CD4-positive, alpha-beta T cell (primary cell): ENCODE measurements around the gene PKD1L1. TPM values are rescaled to one million over a fixed set of nuclear protein-coding genes. Genes with fewer than 3 reads are reported as not detected.
A peak's percentile ranks its signal among the peaks of the same experiment; 100 is the strongest.

Experiments
- ATAC-seq: fragments of 200-7000 bp; cut with Tn5 transposase; one replicate; pipeline ENCODE4 v1.10.0; 2022; ENCODE audit warnings: mild to moderate bottlenecking; ENCODE audit not compliant: poor library complexity
- CTCF ChIA-PET: fragments of 350-600 bp; sonication (Branson Sonifier 250); formaldehyde crosslinking; loops from one replicate; lab custom pipeline; 2021; ENCODE audit warnings: antibody characterized with exemption, inconsistent platforms; lab: Charles Lee
- POLR2A ChIA-PET: fragments of 350-600 bp; sonication (Branson Sonifier 250); formaldehyde crosslinking; loops from one replicate; lab custom pipeline; 2021; ENCODE audit warnings: antibody characterized with exemption, inconsistent platforms; lab: Charles Lee
- DNase-seq, 14 experiments: peaks; one replicate each; pipeline ENCODE4 v3.0.0-alpha.2; 2013 to 2020; ENCODE audit warnings: mixed read lengths in 2 of 14
- H3K27ac ChIP-seq, 2 donors: one replicate each; pipeline versions ENCODE4 v1.5.1 to v1.7.0; 2013; ENCODE audit warnings: low read length in 2 of 2, low read depth in 1 of 2, mild to moderate bottlenecking in 1 of 2
- H3K27me3 ChIP-seq, 2 experiments: 1 replicate in 1 of 2; 2 replicates in 1 of 2; pipeline versions ENCODE4 v1.6.1 to v1.7.0; 2013; ENCODE audit warnings: low read length in 2 of 2, control low read depth in 1 of 2, mild to moderate bottlenecking in 1 of 2, moderate library complexity in 1 of 2; ENCODE audit not compliant: insufficient read depth in 2 of 2, control insufficient read depth in 1 of 2
- H3K36me3 ChIP-seq: one replicate; pipeline ENCODE4 v1.6.1; 2013; ENCODE audit warnings: low read length, control low read depth; ENCODE audit not compliant: insufficient read depth
- H3K4me1 ChIP-seq: one replicate; pipeline ENCODE4 v1.6.1; 2013; ENCODE audit warnings: low read length, control low read depth; ENCODE audit not compliant: insufficient read depth
- H3K4me3 ChIP-seq: one replicate; pipeline ENCODE4 v1.5.1; 2013; ENCODE audit warnings: mild to moderate bottlenecking, low read length, moderate library complexity
- H3K9me3 ChIP-seq, 2 experiments: 1 replicate in 1 of 2; 2 replicates in 1 of 2; pipeline versions ENCODE4 v1.6.1 to v1.7.0; 2013; ENCODE audit warnings: low read length in 2 of 2, mild to moderate bottlenecking in 2 of 2, control low read depth in 1 of 2, moderate library complexity in 1 of 2; ENCODE audit not compliant: control insufficient read depth in 1 of 2, insufficient read depth in 1 of 2
- H3K27ac Mint-ChIP-seq: one replicate; pipeline ENCODE4 v1.8.0; 2020; ENCODE audit warnings: mixed read lengths
- H3K27me3 Mint-ChIP-seq: one replicate; pipeline ENCODE4 v1.8.0; 2021; ENCODE audit warnings: mixed read lengths
- H3K36me3 Mint-ChIP-seq: one replicate; pipeline ENCODE4 v1.8.0; 2021; ENCODE audit warnings: low read depth, mixed read lengths
- H3K4me1 Mint-ChIP-seq: one replicate; pipeline ENCODE4 v1.8.0; 2021; ENCODE audit warnings: low read depth, mixed read lengths
- H3K4me3 Mint-ChIP-seq: one replicate; pipeline ENCODE4 v1.8.0; 2020; ENCODE audit warnings: mild to moderate bottlenecking, mixed read lengths
- H3K9me3 Mint-ChIP-seq: one replicate; pipeline ENCODE4 v1.8.0; 2020; ENCODE audit warnings: mixed read lengths
- CTCF ChIP-seq: fragments of 200-600 bp; IDR thresholded peaks from one replicate; pipeline ENCODE4 v1.8.0; 2022; ENCODE audit warnings: antibody characterized with exemption, mild to moderate bottlenecking
- intact Hi-C, 2 experiments: fragments of 100-400 bp; cut with DNase I in 1 of 2; cut with micrococcal nuclease in 1 of 2; formaldehyde crosslinking; loops; one replicate each; pipeline versions ENCODE4 v1.15.1 to v1.9.0; 2023 to 2025; cut with DNase I, micrococcal nuclease
- total RNA-seq, 174 experiments: library from RNA in 2 of 174; stranded (reverse) in 2 of 174; gene quantifications; one replicate each; pipeline ENCODE4 v1.2.3 and lab custom pipeline; 2021 to 2026

The PKD1L1 gene
- total RNA-seq, 2 experiments from 2014 or later: 0.20 to 0.25 TPM

DNA sequence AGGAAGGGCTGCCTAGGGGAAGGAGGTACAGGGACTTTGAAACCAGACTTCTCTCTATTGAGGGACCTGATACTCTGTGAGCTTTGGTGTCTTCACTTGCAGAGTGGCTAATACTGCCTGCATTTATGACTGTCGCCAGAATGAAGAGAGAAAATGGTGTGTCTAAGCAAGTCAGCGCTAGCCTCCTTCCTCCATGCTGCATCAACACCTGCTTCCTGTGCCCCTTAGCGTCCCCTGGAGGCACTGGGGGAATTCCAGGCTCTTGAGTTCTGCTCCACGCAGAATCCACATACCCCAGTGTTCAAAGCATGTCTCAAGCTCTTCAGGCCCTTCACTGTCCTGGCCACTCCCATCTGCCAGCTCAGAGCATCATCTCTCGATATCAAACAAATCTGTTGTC, 140.5 kb downstream of the PKD1L1 start:
- TF ChIP-seq CTCF: no peak
- Histone ChIP-seq H3K9me3 (no peaks in the 10 kb centered on the region), H3K36me3 (no peaks in the 10 kb centered on the region), H3K27ac (no peak overlapping the region), H3K27me3 (no peaks in the 10 kb centered on the region), H3K4me3 (no peak overlapping the region), H3K4me1 (no peaks in the 10 kb centered on the region)
- no peak overlapping the region for H3K27ac Mint-ChIP-seq
- no peaks in the 10 kb centered on the region for H3K36me3 Mint-ChIP-seq
- no peaks in the 10 kb centered on the region for H3K9me3 Mint-ChIP-seq
- DNase-seq (no peak), ATAC-seq (no peak)
- intact Hi-C loops: no loop called here
- no peaks in the 10 kb centered on the region for H3K27me3 Mint-ChIP-seq
- ChIA-PET CTCF (no interaction called here), POLR2A (no interaction called here)
- H3K4me3 Mint-ChIP-seq: no peak overlapping the region
- no peaks in the 10 kb centered on the region for H3K4me1 Mint-ChIP-seq

GRCh38 chr7:47807126-47807525, 141.1 kb downstream of the PKD1L1 start:
- Mint-ChIP-seq H3K4me3 (no peak overlapping the region), H3K27me3 (no peaks in the 10 kb centered on the region), H3K9me3 (no peaks in the 10 kb centered on the region), H3K4me1 (no peaks in the 10 kb centered on the region), H3K36me3 (no peaks in the 10 kb centered on the region), H3K27ac (no peak overlapping the region)
- Histone ChIP-seq H3K27me3 (no peaks in the 10 kb centered on the region), H3K4me3 (no peak overlapping the region), H3K9me3 (no peaks in the 10 kb centered on the region), H3K27ac (no peak overlapping the region), H3K4me1 (no peaks in the 10 kb centered on the region), H3K36me3 (no peaks in the 10 kb centered on the region)
- TF ChIP-seq CTCF: no peak
- no peak for ATAC-seq
- intact Hi-C loops: no loop called here
- ChIA-PET CTCF (no interaction called here), POLR2A (no interaction called here)
- DNase-seq: peak in 1 of 14 experiments; percentile 6

DNA sequence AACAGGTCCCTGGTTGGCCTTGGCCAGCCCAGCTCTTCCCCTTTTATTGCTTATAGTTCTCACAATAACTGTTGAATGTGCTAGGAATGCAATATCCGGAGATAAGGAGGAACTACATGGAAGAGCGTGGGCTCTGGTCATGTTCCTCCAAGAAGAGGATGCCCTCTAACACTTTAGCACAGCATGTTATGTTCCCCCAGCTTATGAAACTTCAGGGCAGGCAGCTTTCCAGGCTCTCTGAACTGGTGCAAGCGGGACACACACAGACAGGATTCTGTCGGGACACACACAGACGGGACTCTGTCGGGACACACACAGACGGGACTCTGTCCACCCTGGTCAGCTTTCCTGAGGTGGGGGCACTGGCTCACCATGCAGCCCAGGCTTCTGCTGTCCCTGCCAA, 141.6 kb downstream of the PKD1L1 start:
- Mint-ChIP-seq H3K4me3 (no peak overlapping the region), H3K27me3 (no peaks in the 10 kb centered on the region), H3K9me3 (no peaks in the 10 kb centered on the region), H3K4me1 (no peaks in the 10 kb centered on the region), H3K36me3 (no peaks in the 10 kb centered on the region), H3K27ac (no peak overlapping the region)
- Histone ChIP-seq H3K27me3 (no peaks in the 10 kb centered on the region), H3K36me3 (no peaks in the 10 kb centered on the region), H3K27ac (no peak overlapping the region), H3K4me1 (no peaks in the 10 kb centered on the region), H3K9me3 (no peaks in the 10 kb centered on the region), H3K4me3 (no peak overlapping the region)
- intact Hi-C loops: no loop called here
- TF ChIP-seq CTCF: no peak
- CTCF ChIA-PET: no interaction called here
- ATAC-seq: no peak
- peak in 1 of 14 experiments; percentile 5 for DNase-seq
- POLR2A ChIA-PET: no interaction called here
